Upper lobe of left lung (tissue), 6 donors: ENCODE results near the gene CLK3. TPM values are rescaled to one million over a fixed set of nuclear protein-coding genes. Genes with fewer than 3 reads are reported as not detected.

Source experiments
- ATAC-seq, 2 donors: fragments of 200-7000 bp; cut with Tn5 transposase; one replicate each; pipeline ENCODE4 v1.9.1; 2022; ENCODE audit warnings: mild to moderate bottlenecking in 2 of 2, moderate library complexity in 2 of 2; ENCODE audit not compliant: low FRiP score in 2 of 2
- DNase-seq, 2 donors: peaks; one replicate each; pipeline ENCODE4 v3.0.0-alpha.2; 2019 to 2020
- H3K27ac ChIP-seq, 4 donors: fragments of 200-600 bp; sonication (generic); one replicate each; pipeline ENCODE4 v1.5.1; 2016 to 2019
- H3K27me3 ChIP-seq, 4 donors: fragments of 200-600 bp; sonication (generic); one replicate each; pipeline ENCODE4 v1.5.1; 2017 to 2019
- H3K36me3 ChIP-seq, 4 donors: fragments of 200-600 bp; sonication (generic); one replicate each; pipeline ENCODE4 v1.5.1; 2016 to 2019
- H3K4me1 ChIP-seq, 4 donors: fragments of 200-600 bp; sonication (generic); one replicate each; pipeline ENCODE4 v1.5.1; 2018 to 2019
- H3K4me3 ChIP-seq, 4 donors: fragments of 200-600 bp; sonication (generic); one replicate each; pipeline ENCODE4 v1.5.1; 2017 to 2019; ENCODE audit warnings: mild to moderate bottlenecking in 2 of 4, moderate library complexity in 1 of 4
- H3K9me3 ChIP-seq, 4 donors: fragments of 200-600 bp; sonication (generic); one replicate each; pipeline ENCODE4 v1.5.1; 2018 to 2019
- CTCF ChIP-seq, 6 experiments: fragments of 450-650 bp in 4 of 6; fragments of 200-600 bp in 2 of 6; sonication (generic) in 2 of 6; IDR thresholded peaks; one replicate each; pipeline ENCODE4 v1.5.1; 2016 to 2019; ENCODE audit warnings: antibody characterized with exemption in 6 of 6
- EP300 ChIP-seq, 4 donors: sonication (generic); formaldehyde crosslinking; IDR thresholded peaks; one replicate each; pipeline ENCODE4 v1.5.1; 2017; ENCODE audit warnings: antibody characterized with exemption in 4 of 4, control low read depth in 2 of 4
- POLR2A ChIP-seq, 4 donors: fragments of 450-650 bp; IDR thresholded peaks; one replicate each; pipeline ENCODE4 v1.5.1; 2016 to 2017; ENCODE audit warnings: antibody characterized with exemption in 4 of 4, mild to moderate bottlenecking in 2 of 4
- POLR2AphosphoS5 ChIP-seq, 2 donors: sonication (generic); formaldehyde crosslinking; IDR thresholded peaks; one replicate each; pipeline ENCODE4 v1.5.1; 2017; ENCODE audit warnings: antibody characterized with exemption in 2 of 2
- WGBS, 2 donors: methylation state at CpG; one replicate each; pipeline ENCODE4 v1.1.5; 2017 to 2018; 5-methylcytosine and 5-hydroxymethylcytosine counted together
- total RNA-seq, 6 donors: library from RNA; depleted of rRNA in 4 of 6; stranded (reverse); fragments of >200 nt in 4 of 6; gene quantifications; one replicate each; pipeline versions ENCODE4 v1.1.0 to v1.2.1, GENCODE V29; 2016 to 2021
- donor health status: DM: no; HTN: no; CAD: no; lungs with moderate emphysema.
- donor health status: DM: no; HTN: yes; CAD: no; lungs with severe emphysema.

Gene CLK3
- total RNA-seq, 6 donors from 2014 or later = 78.0 to 289 (median 89.7) TPM

- WGBS, 2 donors = 0 to 1% methylated on average over 13 to 26 of the region's 26 CpGs
- DNase-seq = peak; percentile 95 to 97
- H3K9me3 ChIP-seq = no peaks in the 10 kb centered on the region
- H3K27me3 ChIP-seq = no peaks in the 10 kb centered on the region
- peak; percentile 95 to 98 for ATAC-seq
- H3K36me3 ChIP-seq = peaks cover under 1 to 24% (median 13%) of the 10 kb centered on the region in 4 donors
- H3K4me1 ChIP-seq = peaks cover 13 to 22% (median 21%) of the 10 kb centered on the region in 4 donors
- H3K4me3 ChIP-seq = peak overlapping the region; percentile 52 to 80 (median 63)
- TF ChIP-seq POLR2A (IDR thresholded peaks at IDR 0.05) (peak in 3 of 4 donors; percentile 18 to 87 (median 79)), POLR2AphosphoS5 (IDR thresholded peaks at IDR 0.05) (peak; percentile 44 to 93), EP300 (IDR thresholded peaks at IDR 0.05) (peak in 1 of 4 donors; percentile 6), CTCF (IDR thresholded peaks at IDR 0.05) (no peak)
- H3K27ac ChIP-seq = peak overlapping the region; percentile 72 to 92 (median 84)
Measured at GRCh38 chr15:74598126-74598842, 17.4 kb upstream of the CLK3 start.

- WGBS, 2 donors = 67 to 82% methylated on average over 15 of the region's 15 CpGs
- Histone ChIP-seq H3K9me3 (no peaks in the 10 kb centered on the region), H3K36me3 (peaks cover 0 to 21% (median 9%) of the 10 kb centered on the region in 4 donors), H3K27me3 (no peaks in the 10 kb centered on the region), H3K4me3 (peak overlapping the region; percentile 52 to 80 (median 63)), H3K4me1 (peaks cover 13 to 19% (median 16%) of the 10 kb centered on the region in 4 donors), H3K27ac (peak overlapping the region; percentile 72 to 92 (median 84))
- TF ChIP-seq CTCF (IDR thresholded peaks at IDR 0.05) (no peak), POLR2AphosphoS5 (IDR thresholded peaks at IDR 0.05) (no peak), POLR2A (IDR thresholded peaks at IDR 0.05) (no peak), EP300 (IDR thresholded peaks at IDR 0.05) (no peak)
- no peak for DNase-seq
- no peak for ATAC-seq
Measured at GRCh38 chr15:74599156-74599555, 16.5 kb upstream of the CLK3 start.

- no peaks in the 10 kb centered on the region for H3K9me3 ChIP-seq
- no peak overlapping the region for H3K27ac ChIP-seq
- WGBS, 2 donors = 93% methylated on average over 9 to 12 of the region's 13 CpGs
- no peak for TF ChIP-seq POLR2AphosphoS5 (IDR thresholded peaks at IDR 0.05)
- no peak for TF ChIP-seq POLR2A (IDR thresholded peaks at IDR 0.05)
- TF ChIP-seq CTCF (IDR thresholded peaks at IDR 0.05) = no peak
- no peak for TF ChIP-seq EP300 (IDR thresholded peaks at IDR 0.05)
- peaks cover 9 to 15% (median 12%) of the 10 kb centered on the region in 4 donors for H3K4me1 ChIP-seq
- no peaks in the 10 kb centered on the region for H3K36me3 ChIP-seq
- H3K27me3 ChIP-seq = no peaks in the 10 kb centered on the region
- DNase-seq (peak in 1 of 2 donors; percentile 30), ATAC-seq (no peak)
- H3K4me3 ChIP-seq = no peak overlapping the region
Measured at GRCh38 chr15:74603026-74603788, 12.4 kb upstream of the CLK3 start.

GRCh38 chr15:74603789-74604705 lies 11.6 kb upstream of the CLK3 start:
- 89 to 100% methylated on average over 3 to 5 of the region's 11 CpGs for WGBS, 2 donors
- H3K27ac ChIP-seq = no peak overlapping the region
- TF ChIP-seq EP300 (IDR thresholded peaks at IDR 0.05) (no peak), POLR2AphosphoS5 (IDR thresholded peaks at IDR 0.05) (no peak), CTCF (IDR thresholded peaks at IDR 0.05) (no peak), POLR2A (IDR thresholded peaks at IDR 0.05) (no peak)
- no peak for ATAC-seq
- no peak overlapping the region for H3K4me3 ChIP-seq
- no peaks in the 10 kb centered on the region for H3K36me3 ChIP-seq
- peaks cover 6 to 9% (median 8%) of the 10 kb centered on the region in 4 donors for H3K4me1 ChIP-seq
- H3K27me3 ChIP-seq = no peaks in the 10 kb centered on the region
- H3K9me3 ChIP-seq = no peaks in the 10 kb centered on the region
- peak in 1 of 2 donors; percentile 46 for DNase-seq
